HepG2 (cell line): ENCODE data around the gene NRL. TPM values are rescaled to one million over a fixed set of nuclear protein-coding genes. Genes with fewer than 3 reads are reported as not detected.

Experiments used
- ARNT ChIP-seq: fragments of 450-650 bp; IDR thresholded peaks from 2 replicates; pipeline ENCODE4 v1.6.1; 2017
- CBX5 ChIP-seq: sonication (generic); formaldehyde crosslinking; IDR thresholded peaks from 2 replicates; pipeline ENCODE4 v1.4.0; 2020; ENCODE audit warnings: missing genetic modification reagents, borderline replicate concordance
- DBP ChIP-seq: sonication (generic); formaldehyde crosslinking; IDR thresholded peaks from 2 replicates; pipeline ENCODE4 v1.4.0; 2020; ENCODE audit warnings: missing genetic modification reagents; ENCODE audit errors: not compliant biosample characterization
- DPF2 ChIP-seq: sonication (generic); formaldehyde crosslinking; IDR thresholded peaks from 2 replicates; pipeline ENCODE4 v1.4.0; 2020; ENCODE audit warnings: mild to moderate bottlenecking, low read depth, missing genetic modification reagents, borderline replicate concordance
- E2F5 ChIP-seq: sonication (generic); formaldehyde crosslinking; conservative IDR thresholded peaks from 2 replicates; pipeline ENCODE4 v1.4.0; 2020; ENCODE audit warnings: missing genetic modification reagents
- HINFP ChIP-seq: sonication (generic); formaldehyde crosslinking; IDR thresholded peaks from 2 replicates; pipeline ENCODE4 v1.4.0; 2020; ENCODE audit warnings: low read depth, mild to moderate bottlenecking, missing genetic modification reagents
- KLF6 ChIP-seq: IDR thresholded peaks from 2 replicates; pipeline ENCODE4 v1.8.0; 2016; ENCODE audit warnings: missing biosample characterization, missing genetic modification reagents
- MAFF ChIP-seq: IDR thresholded peaks from 2 replicates; pipeline ENCODE4 v1.6.1; 2011; ENCODE audit warnings: low read depth, low read length, improper control_type of control experiment
- MATR3 ChIP-seq: sonication (generic); formaldehyde crosslinking; IDR thresholded peaks from 2 replicates; pipeline ENCODE4 v1.4.0; 2020; ENCODE audit warnings: missing genetic modification reagents
- NCOA2 ChIP-seq: sonication (generic); formaldehyde crosslinking; IDR thresholded peaks from 2 replicates; pipeline ENCODE4 v1.8.0; 2022; ENCODE audit warnings: inconsistent platforms
- PHF21A ChIP-seq: sonication (generic); formaldehyde crosslinking; IDR thresholded peaks from 2 replicates; pipeline ENCODE4 v1.5.0; 2020; ENCODE audit warnings: mild to moderate bottlenecking, missing genetic modification reagents
- REPIN1 ChIP-seq: sonication (generic); formaldehyde crosslinking; IDR thresholded peaks from 2 replicates; pipeline ENCODE4 v1.8.0; 2022; ENCODE audit warnings: missing genetic modification reagents, low read depth, mild to moderate bottlenecking, borderline replicate concordance
- RFX1 ChIP-seq: fragments of 450-650 bp; IDR thresholded peaks from 2 replicates; pipeline ENCODE4 v1.6.1; 2017
- TAF1 ChIP-seq: sonication (generic); formaldehyde crosslinking; IDR thresholded peaks from 2 replicates; pipeline ENCODE4 v1.4.0; 2020; ENCODE audit warnings: missing genetic modification reagents
- TRAFD1 ChIP-seq: sonication (generic); formaldehyde crosslinking; IDR thresholded peaks from 2 replicates; pipeline ENCODE4 v1.5.1; 2020; ENCODE audit warnings: missing genetic modification reagents, mild to moderate bottlenecking, borderline replicate concordance
- ZFP36L2 ChIP-seq: sonication (generic); formaldehyde crosslinking; IDR thresholded peaks from 2 replicates; pipeline ENCODE4 v1.4.0; 2020; ENCODE audit warnings: missing genetic modification reagents
- ZNF138 ChIP-seq: sonication (generic); formaldehyde crosslinking; IDR thresholded peaks from 2 replicates; pipeline ENCODE4 v1.5.0; 2020; ENCODE audit warnings: mild to moderate bottlenecking, low read depth, missing genetic modification reagents
- ZNF274 ChIP-seq: sonication (generic); formaldehyde crosslinking; IDR thresholded peaks from 2 replicates; pipeline ENCODE4 v1.5.1; 2020; ENCODE audit warnings: mild to moderate bottlenecking, missing genetic modification reagents
- ZNF574 ChIP-seq: sonication (generic); formaldehyde crosslinking; IDR thresholded peaks from 2 replicates; pipeline ENCODE4 v1.4.0; 2020; ENCODE audit warnings: missing genetic modification reagents
- ZNF747 ChIP-seq: sonication (generic); formaldehyde crosslinking; IDR thresholded peaks from 2 replicates; pipeline ENCODE4 v1.8.1; 2023; ENCODE audit warnings: missing genetic modification reagents, mild to moderate bottlenecking, borderline replicate concordance
- ZNF766 ChIP-seq: sonication (generic); formaldehyde crosslinking; IDR thresholded peaks from 2 replicates; pipeline ENCODE4 v1.5.0; 2020; ENCODE audit warnings: missing genetic modification reagents, borderline replicate concordance
- ZNF782 ChIP-seq: sonication (generic); formaldehyde crosslinking; IDR thresholded peaks from 2 replicates; pipeline ENCODE4 v1.4.0; 2020; ENCODE audit warnings: missing genetic modification reagents, mild to moderate bottlenecking, borderline replicate concordance
- polyA plus RNA-seq, 8 experiments: library from polyadenylated mRNA; depleted of rRNA in 3 of 8; stranded (reverse) in 7 of 8; unstranded in 1 of 8; fragments of >200 nt; fragmentation: Illumina TruSeq in 4 of 8; extraction: Trizol in 4 of 8; gene quantifications; 2 replicates each; pipeline versions ENCODE4 v1.2.1 to v1.2.3, GENCODE V29; 2011 to 2016; ENCODE audit warnings: low read depth in 4 of 8, missing spikeins in 1 of 8, mixed read lengths in 1 of 8; ENCODE audit not compliant: insufficient read depth in 1 of 8
- total RNA-seq, 5 experiments: library from RNA; depleted of rRNA; stranded (reverse); fragments of >200 nt; fragmentation: Illumina TruSeq; extraction: Trizol; gene quantifications; 2 replicates each; pipeline ENCODE4 v1.2.3, GENCODE V29; 2016; ENCODE audit warnings: low read depth in 1 of 5

The NRL gene
- total and polyA plus RNA-seq, 2 of the 13 experiments (the other 11 are each of a cell fraction or from before 2014, with no cell fraction given): 2.5 to 4.7 TPM

GRCh38 chr14:24093901-24094840, 20.6 kb downstream of the NRL start, which contains the start of gene PCK2 (continued):
- peak; percentile 99 for TF ChIP-seq REPIN1 (CRISPR knock-in tag)
- peak; percentile 98 for TF ChIP-seq MATR3 (CRISPR knock-in tag)
- no peak; the same call in 1 of the 2 replicates for TF ChIP-seq ZNF747 (CRISPR knock-in tag)
- TF ChIP-seq KLF6 (CRISPR knock-in tag): peak; percentile 100
- TF ChIP-seq RFX1: no peak
- TF ChIP-seq TAF1 (CRISPR knock-in tag): peak; percentile 100
- TF ChIP-seq TRAFD1 (CRISPR knock-in tag): no peak
- peak; percentile 98 for TF ChIP-seq ZNF274
- peak; percentile 95; the same call in 1 of the 2 replicates for TF ChIP-seq ZFP36L2 (CRISPR knock-in tag)
- no peak for TF ChIP-seq ZNF138 (CRISPR knock-in tag)
- TF ChIP-seq NCOA2 (CRISPR knock-in tag): peak; percentile 82
- peak; percentile 50; the same call in 1 of the 2 replicates for TF ChIP-seq DPF2 (CRISPR knock-in tag)
- no peak for TF ChIP-seq PHF21A
- TF ChIP-seq ARNT: no peak
- TF ChIP-seq MAFF: no peak
- peak; percentile 60 for TF ChIP-seq DBP (CRISPR knock-in tag)
- peak; percentile 90; the same call in 1 of the 2 replicates for TF ChIP-seq HINFP (CRISPR knock-in tag)
- peak; percentile 86 for TF ChIP-seq CBX5 (CRISPR knock-in tag)
- TF ChIP-seq ZNF782 (CRISPR knock-in tag): peak; percentile 91; the same call in 1 of the 2 replicates
- peak; percentile 87 for TF ChIP-seq E2F5
- TF ChIP-seq ZNF574 (CRISPR knock-in tag): peak; percentile 93
- peak; percentile 97 for TF ChIP-seq ZNF766 (CRISPR knock-in tag)
